ENCODE measurements around the gene TRIM10. TPM values are rescaled to one million over a fixed set of nuclear protein-coding genes. Genes with fewer than 3 reads are reported as not detected.

TRIM10 gene
- total and polyA plus RNA-seq, 7 donors, result 0.36 to 4.8 (median 3.1) TPM; not detected in 3

- Histone ChIP-seq H3K9me3 (no peaks in the 10 kb centered on the region), H3K27me3 (peaks cover 0 to 18% (median 5%) of the 10 kb centered on the region in 3 donors), H3K36me3 (no peaks in the 10 kb centered on the region), H3K27ac (no peak overlapping the region), H3K4me3 (no peak overlapping the region), H3K4me1 (no peaks in the 10 kb centered on the region)
- TF ChIP-seq EP300 (IDR thresholded peaks at IDR 0.05) (no peak), POLR2AphosphoS5 (IDR thresholded peaks at IDR 0.05) (no peak)
- 89 to 93% methylated on average over 2 of the region's 2 CpGs for WGBS, 2 donors
- intact Hi-C loops (cut with DNase I), result no loop called here
- no peak for DNase-seq
Observed at GRCh38 chr6:30157999-30158398, 3.0 kb downstream of the TRIM10 start.

GRCh38 chr6:30157581-30157980 lies 3.4 kb downstream of the TRIM10 start:
- TF ChIP-seq POLR2AphosphoS5 (IDR thresholded peaks at IDR 0.05) (no peak), POLR2A (IDR thresholded peaks at IDR 0.05) (no peak), CTCF (IDR thresholded peaks at IDR 0.05) (no peak), EP300 (IDR thresholded peaks at IDR 0.05) (no peak)
- Histone ChIP-seq H3K9me3 (no peaks in the 10 kb centered on the region), H3K27me3 (peaks cover 0 to 18% (median 5%) of the 10 kb centered on the region in 3 donors), H3K4me1 (no peaks in the 10 kb centered on the region), H3K27ac (no peak overlapping the region), H3K4me3 (no peak overlapping the region), H3K36me3 (no peaks in the 10 kb centered on the region)
- intact Hi-C loops (cut with DNase I), result no loop called here
- DNase-seq, result no peak

GRCh38 chr6:30156774-30157173 lies 4.2 kb downstream of the TRIM10 start:
- 83 to 90% methylated on average over 9 of the region's 9 CpGs for WGBS, 2 donors
- no peak for DNase-seq
- no peak for TF ChIP-seq CTCF (IDR thresholded peaks at IDR 0.05)

GRCh38 chr6:30156262-30156599 lies 4.8 kb downstream of the TRIM10 start:
- 9 to 35% methylated on average over 4 of the region's 4 CpGs for WGBS, 2 donors
- TF ChIP-seq CTCF (IDR thresholded peaks at IDR 0.05) (no peak), POLR2A (IDR thresholded peaks at IDR 0.05) (no peak), POLR2AphosphoS5 (IDR thresholded peaks at IDR 0.05) (no peak), EP300 (IDR thresholded peaks at IDR 0.05) (no peak)
- Histone ChIP-seq H3K4me3 (no peak overlapping the region), H3K36me3 (no peaks in the 10 kb centered on the region), H3K27me3 (peaks cover 0 to 18% (median 5%) of the 10 kb centered on the region in 3 donors), H3K9me3 (no peaks in the 10 kb centered on the region), H3K4me1 (no peaks in the 10 kb centered on the region), H3K27ac (no peak overlapping the region)
- intact Hi-C loops (cut with DNase I), result no loop called here
- no peak for DNase-seq

More at GRCh38 chr6:30156774-30157173, 4.2 kb downstream of the TRIM10 start:
- intact Hi-C loops (cut with DNase I), result no loop called here
- Histone ChIP-seq H3K27ac (no peak overlapping the region), H3K4me1 (no peaks in the 10 kb centered on the region), H3K4me3 (no peak overlapping the region), H3K27me3 (peaks cover 0 to 18% (median 5%) of the 10 kb centered on the region in 3 donors), H3K36me3 (no peaks in the 10 kb centered on the region), H3K9me3 (no peaks in the 10 kb centered on the region)

- TF ChIP-seq CTCF (IDR thresholded peaks at IDR 0.05), result no peak
- TF ChIP-seq POLR2A (IDR thresholded peaks at IDR 0.05), result no peak
- TF ChIP-seq POLR2AphosphoS5 (IDR thresholded peaks at IDR 0.05), result no peak
- no peak for TF ChIP-seq EP300 (IDR thresholded peaks at IDR 0.05)
- intact Hi-C loops (cut with DNase I), result no loop called here
- Histone ChIP-seq H3K27me3 (peaks cover 0 to 18% (median 5%) of the 10 kb centered on the region in 3 donors), H3K27ac (no peak overlapping the region), H3K4me1 (no peaks in the 10 kb centered on the region), H3K9me3 (no peaks in the 10 kb centered on the region), H3K4me3 (no peak overlapping the region), H3K36me3 (no peaks in the 10 kb centered on the region)
- no peak for DNase-seq
- 42 to 80% methylated on average over 2 of the region's 2 CpGs for WGBS, 2 donors
Observed at GRCh38 chr6:30155520-30156261, 5.3 kb downstream of the TRIM10 start.
